IPS-18a (cell line): Measurements from ENCODE around the gene CIITA.

ENCODE experiments used
- H3K27ac ChIP-seq: one replicate; pipeline ENCODE4 v1.5.1; 2013; ENCODE audit warnings: low read length
- H3K27me3 ChIP-seq: one replicate; pipeline ENCODE4 v1.6.1; 2013; ENCODE audit warnings: mild to moderate bottlenecking, low read length; ENCODE audit not compliant: control insufficient read depth, insufficient read depth
- H3K36me3 ChIP-seq: one replicate; pipeline ENCODE4 v1.6.1; 2013; ENCODE audit warnings: low read depth, low read length; ENCODE audit not compliant: control insufficient read depth
- H3K4me1 ChIP-seq: one replicate; pipeline ENCODE4 v1.6.1; 2013; ENCODE audit warnings: low read depth, low read length; ENCODE audit not compliant: control insufficient read depth
- H3K4me3 ChIP-seq: one replicate; pipeline ENCODE4 v1.5.1; 2013; ENCODE audit warnings: low read length
- H3K9ac ChIP-seq: one replicate; pipeline ENCODE4 v1.6.1; 2013; ENCODE audit warnings: mild to moderate bottlenecking, low read length, moderate library complexity
- H3K9me3 ChIP-seq: one replicate; pipeline ENCODE4 v1.6.1; 2013; ENCODE audit warnings: low read depth, low read length; ENCODE audit not compliant: control insufficient read depth

The CIITA gene

DNA sequence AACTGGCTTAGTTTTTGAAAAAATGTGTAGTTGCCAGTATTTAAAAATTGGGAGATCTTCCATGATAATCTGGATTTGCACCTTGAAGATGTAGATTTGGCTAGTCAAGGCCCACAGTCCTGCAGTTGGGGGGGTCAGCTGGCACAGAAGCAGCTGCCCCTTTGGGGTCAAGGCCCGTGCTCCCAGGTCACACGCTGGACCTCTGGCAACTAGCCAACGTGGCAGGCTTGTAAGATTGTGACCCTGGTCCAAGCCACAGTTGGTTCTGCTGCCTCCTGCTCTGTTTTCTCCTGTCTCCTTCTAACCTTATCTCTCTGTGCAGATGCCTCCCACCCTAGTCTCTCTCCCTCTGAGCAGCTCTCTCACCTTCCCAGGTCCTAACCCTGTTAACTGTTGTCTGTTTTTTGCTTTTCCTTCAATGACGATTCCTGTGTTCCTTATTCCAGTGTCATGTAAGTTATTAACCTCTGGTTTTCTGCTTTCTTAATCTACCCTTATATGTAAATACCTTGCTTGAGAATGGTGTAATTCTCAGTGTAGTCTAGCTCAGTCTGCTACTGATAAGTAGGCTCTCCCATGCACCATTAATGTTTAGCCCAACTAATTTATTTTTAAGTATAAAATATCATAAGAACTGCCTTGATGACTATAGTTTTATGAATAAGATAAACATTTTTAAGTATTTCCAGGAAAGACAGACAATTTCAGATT, 95.3 kb downstream of the CIITA start:
- H3K9ac ChIP-seq: no peak overlapping the region
- H3K4me3 ChIP-seq: no peak overlapping the region
- no peaks in the 10 kb centered on the region for H3K27me3 ChIP-seq
- no peaks in the 10 kb centered on the region for H3K36me3 ChIP-seq
- peaks cover 4% of the 10 kb centered on the region for H3K4me1 ChIP-seq
- no peaks in the 10 kb centered on the region for H3K9me3 ChIP-seq
- no peak overlapping the region for H3K27ac ChIP-seq

DNA sequence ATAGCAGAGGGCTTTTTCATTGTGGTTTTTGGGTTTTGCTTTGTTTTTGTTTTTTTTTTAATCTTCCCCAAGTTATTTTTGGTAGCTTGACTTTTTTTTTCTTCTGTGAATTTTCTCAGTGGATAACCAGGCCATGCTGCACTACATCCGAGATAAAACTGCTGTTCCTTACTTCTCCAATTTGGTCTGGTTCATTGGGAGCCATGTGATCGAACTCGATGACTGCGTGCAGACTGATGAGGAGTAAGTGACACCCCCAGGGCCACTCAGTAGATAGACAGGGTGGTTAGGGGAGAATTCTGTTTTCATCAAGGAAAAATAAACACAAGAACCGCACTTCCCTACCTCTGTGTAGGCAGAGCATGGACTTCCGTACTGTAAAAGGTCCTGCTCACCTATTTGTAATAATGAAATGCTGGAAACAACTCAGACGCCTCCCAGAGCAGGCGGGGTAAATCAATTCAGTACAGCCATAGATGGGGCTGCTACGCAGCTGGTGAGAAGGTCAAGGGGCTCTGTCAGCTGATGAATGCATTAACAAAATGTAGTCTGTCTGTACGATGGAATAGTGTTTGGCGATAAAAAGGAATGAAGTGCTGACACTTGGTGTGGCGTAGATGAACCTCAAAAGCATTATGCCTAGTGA, 95.9 kb downstream of the CIITA start:
- Histone ChIP-seq H3K4me1 (peaks cover 4% of the 10 kb centered on the region), H3K27me3 (no peaks in the 10 kb centered on the region), H3K9me3 (no peaks in the 10 kb centered on the region), H3K27ac (no peak overlapping the region), H3K36me3 (no peaks in the 10 kb centered on the region), H3K4me3 (no peak overlapping the region), H3K9ac (no peak overlapping the region)

DNA sequence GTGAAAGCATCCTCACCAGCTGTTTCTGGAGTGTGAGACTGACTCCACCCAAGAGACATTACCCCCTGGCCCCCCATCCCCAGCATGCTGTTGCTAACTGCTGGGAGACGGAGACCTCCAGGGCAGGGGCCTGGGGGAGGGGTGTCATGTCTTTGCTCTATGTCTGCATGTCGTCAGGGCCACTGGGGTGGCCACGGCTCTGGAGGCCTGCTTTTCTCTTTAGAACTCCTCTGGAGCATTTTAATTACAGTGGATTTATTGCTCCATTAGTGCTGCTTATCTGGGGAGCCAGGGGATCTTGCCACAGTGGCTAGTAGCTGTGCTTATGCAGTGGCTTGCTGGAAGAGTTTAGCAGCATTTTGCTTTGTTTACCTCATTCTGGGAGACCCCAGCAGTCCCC, 99.6 kb downstream of the CIITA start:
- no peaks in the 10 kb centered on the region for H3K27me3 ChIP-seq
- no peaks in the 10 kb centered on the region for H3K36me3 ChIP-seq
- H3K4me3 ChIP-seq: no peak overlapping the region
- H3K9me3 ChIP-seq: no peaks in the 10 kb centered on the region
- H3K9ac ChIP-seq: no peak overlapping the region
- H3K4me1 ChIP-seq: peaks cover 3% of the 10 kb centered on the region
- H3K27ac ChIP-seq: no peak overlapping the region

DNA sequence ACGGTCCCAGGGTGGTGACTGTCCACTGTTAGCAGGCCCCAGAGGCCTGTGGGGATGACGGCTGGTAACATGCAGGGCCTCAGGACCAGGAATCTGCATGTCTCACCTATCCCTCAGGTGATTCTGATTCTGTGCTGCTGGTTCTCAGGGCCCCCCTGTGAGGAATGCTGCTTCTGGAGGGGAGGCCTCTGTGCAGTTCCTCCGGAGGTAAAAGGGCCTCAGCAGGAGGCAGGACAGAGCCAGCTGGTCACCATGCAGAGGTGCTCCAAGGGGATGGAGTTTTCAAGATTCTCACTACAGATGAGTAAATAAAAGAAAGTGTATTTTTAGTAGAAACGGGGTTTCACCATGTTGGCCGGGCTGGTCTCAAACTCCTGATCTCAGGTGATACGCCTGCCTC, 101.1 kb downstream of the CIITA start:
- H3K9ac ChIP-seq: no peak overlapping the region
- H3K9me3 ChIP-seq: no peaks in the 10 kb centered on the region

DNA sequence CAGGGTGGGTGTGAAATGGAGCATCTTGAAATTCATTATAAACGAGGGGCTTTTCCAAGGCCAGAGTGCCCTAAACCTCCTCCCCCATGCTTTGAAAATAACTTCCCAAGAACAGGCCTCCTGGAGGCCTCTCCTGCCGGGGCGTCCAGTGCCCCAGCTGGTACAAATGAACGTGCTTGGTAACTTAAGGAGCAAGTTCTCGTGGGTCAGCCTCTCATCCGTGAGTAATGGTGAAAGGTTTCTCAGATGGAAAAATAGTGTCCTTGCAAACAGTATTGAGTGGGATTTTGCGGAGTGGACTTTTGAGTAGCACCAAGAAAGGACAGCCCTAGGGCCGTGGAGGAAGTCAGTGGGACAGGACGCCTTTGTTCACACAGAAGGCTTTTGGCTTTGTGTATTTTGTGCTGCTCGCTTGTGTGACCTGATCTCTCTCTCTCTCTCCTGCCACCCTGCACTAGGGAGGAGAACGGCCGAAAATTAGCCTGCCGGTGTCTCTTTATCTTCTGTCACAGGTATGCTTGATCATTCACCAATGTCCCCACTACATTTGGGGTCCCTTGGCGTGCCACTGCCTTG, 102.0 kb downstream of the CIITA start:
- no peaks in the 10 kb centered on the region for H3K9me3 ChIP-seq
- H3K4me3 ChIP-seq: no peak overlapping the region
- no peaks in the 10 kb centered on the region for H3K27me3 ChIP-seq
- no peaks in the 10 kb centered on the region for H3K4me1 ChIP-seq
- no peak overlapping the region for H3K27ac ChIP-seq
- H3K9ac ChIP-seq: no peak overlapping the region
- no peaks in the 10 kb centered on the region for H3K36me3 ChIP-seq

More for the DNA sequence above, 101.1 kb downstream of the CIITA start:
- no peak overlapping the region for H3K27ac ChIP-seq
- H3K36me3 ChIP-seq: no peaks in the 10 kb centered on the region
- no peak overlapping the region for H3K4me3 ChIP-seq
- no peaks in the 10 kb centered on the region for H3K4me1 ChIP-seq
- no peaks in the 10 kb centered on the region for H3K27me3 ChIP-seq

DNA sequence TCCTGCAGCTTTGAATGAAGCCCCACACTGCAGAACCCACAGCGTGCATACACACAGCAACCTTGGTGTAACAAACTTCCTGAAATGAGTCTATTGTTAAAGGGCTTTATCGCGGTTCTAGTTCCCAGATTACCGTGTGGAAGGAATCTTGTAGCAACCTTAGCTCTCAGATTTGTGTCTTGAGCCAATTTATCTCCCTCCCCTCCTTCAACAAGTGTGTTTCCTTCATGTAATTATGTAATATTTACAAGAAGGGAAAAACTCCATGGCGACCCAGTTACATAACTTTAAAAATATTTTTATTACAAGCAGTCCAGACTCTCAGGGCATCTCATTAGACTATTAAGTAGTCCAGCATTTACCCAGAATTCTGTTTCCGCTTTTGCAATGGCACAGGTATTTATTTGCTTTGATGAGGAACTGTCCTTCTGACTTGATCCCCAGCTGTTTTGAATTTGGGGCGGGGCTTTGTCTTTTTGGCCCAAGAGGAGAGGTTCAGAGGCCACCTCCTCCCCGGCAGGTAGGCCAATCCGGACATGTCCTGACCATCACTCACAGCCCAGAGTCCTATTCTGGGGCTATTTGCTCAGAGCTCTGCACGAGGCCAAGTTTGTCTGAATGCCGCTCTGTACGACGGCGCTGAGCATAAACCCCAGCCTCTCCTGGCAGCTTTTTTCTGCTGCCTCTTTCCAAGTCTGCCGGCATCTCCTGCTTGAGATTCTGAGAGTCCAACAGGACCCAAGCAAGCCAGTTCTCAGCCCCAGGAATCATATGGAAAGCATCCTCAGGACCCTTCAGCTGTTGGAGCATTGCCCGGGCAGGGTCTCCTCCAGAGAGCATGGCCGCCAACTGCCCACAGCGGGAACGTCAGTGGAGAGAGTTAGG, 103.0 kb downstream of the CIITA start:
- Histone ChIP-seq H3K4me1 (no peaks in the 10 kb centered on the region), H3K4me3 (no peak overlapping the region), H3K27ac (no peak overlapping the region), H3K9ac (no peak overlapping the region), H3K9me3 (no peaks in the 10 kb centered on the region), H3K36me3 (no peaks in the 10 kb centered on the region), H3K27me3 (no peaks in the 10 kb centered on the region)

DNA sequence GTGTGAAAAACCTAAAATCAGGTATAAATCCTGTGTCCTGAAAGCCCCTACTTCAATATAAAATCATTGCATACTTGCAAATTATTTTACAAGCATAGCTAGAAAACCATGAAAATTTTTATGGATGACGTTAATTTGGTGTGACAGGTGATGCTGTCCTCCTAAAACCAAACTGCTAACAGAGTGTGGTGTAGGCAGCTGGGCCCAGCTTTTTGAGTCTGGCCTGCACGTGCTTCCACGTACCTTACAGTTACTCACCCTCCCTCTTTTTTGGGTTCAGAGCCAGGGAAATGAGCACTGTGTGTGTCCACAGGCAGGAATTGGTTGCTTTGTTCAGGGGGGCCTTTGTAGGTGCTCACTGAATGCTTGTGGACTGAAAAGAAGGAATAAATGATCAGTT, 103.8 kb downstream of the CIITA start:
- H3K4me3 ChIP-seq: no peak overlapping the region
- H3K36me3 ChIP-seq: no peaks in the 10 kb centered on the region
- no peaks in the 10 kb centered on the region for H3K9me3 ChIP-seq
- no peaks in the 10 kb centered on the region for H3K4me1 ChIP-seq
- no peaks in the 10 kb centered on the region for H3K27me3 ChIP-seq
- H3K27ac ChIP-seq: no peak overlapping the region
- H3K9ac ChIP-seq: no peak overlapping the region

DNA sequence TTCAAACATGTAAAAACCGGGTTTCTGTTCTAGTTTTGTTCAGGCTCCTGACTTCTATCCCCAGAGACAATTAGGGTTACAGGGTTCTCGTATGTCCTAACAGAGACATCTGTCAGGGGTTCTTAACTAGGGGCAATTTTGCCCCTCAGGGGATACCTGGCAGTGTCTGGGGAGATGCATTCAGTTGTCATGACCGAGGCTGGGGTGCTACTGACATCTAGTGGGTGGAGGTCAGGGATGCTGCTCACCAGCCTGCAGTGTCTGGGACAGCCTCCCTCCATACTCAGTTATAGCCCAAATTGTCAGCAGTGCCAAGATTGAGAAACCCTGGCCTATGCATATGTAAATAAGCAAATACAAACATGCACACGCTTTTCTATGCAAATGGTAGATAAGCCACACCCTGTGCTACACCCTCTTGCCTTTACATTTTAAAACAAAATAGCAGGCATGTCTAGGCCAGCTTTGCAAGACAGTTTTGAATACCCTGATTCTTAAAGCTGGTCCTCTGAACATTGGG, 104.8 kb downstream of the CIITA start:
- H3K9ac ChIP-seq: no peak overlapping the region
- no peaks in the 10 kb centered on the region for H3K27me3 ChIP-seq
- no peaks in the 10 kb centered on the region for H3K9me3 ChIP-seq
- H3K4me1 ChIP-seq: no peaks in the 10 kb centered on the region
- no peak overlapping the region for H3K4me3 ChIP-seq
- H3K27ac ChIP-seq: no peak overlapping the region
- no peaks in the 10 kb centered on the region for H3K36me3 ChIP-seq

DNA sequence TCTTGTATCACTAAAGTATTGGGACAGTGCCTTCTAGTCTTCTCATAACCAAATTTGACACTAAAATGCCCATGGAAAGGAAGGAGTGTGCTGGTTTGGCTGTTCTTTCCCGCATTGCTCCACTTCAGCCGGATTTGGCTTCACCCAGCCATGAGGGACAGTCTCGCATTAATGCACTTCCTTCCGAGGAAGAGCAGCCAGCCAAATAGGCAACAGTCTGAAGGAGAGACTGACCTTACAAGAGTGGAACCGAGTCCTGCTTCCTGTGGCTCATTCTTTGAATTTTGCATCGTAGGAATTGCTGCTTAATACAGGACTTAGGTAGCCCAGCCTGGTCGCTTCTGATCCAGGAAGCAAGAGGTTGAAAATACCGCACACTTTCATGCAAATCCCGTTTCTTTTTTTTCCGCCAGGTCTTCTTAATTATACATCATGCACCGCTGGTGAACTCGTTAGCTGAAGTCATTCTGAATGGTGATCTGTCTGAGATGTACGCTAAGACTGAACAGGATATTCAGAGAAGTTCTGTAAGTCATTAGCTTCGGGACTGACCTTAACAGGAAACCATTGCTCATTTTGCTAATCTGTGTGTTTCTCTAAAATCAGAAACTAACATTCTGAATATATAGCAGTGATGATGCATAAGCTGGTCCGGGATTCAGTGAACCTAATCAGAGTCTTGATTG, 105.6 kb downstream of the CIITA start:
- H3K27me3 ChIP-seq: no peaks in the 10 kb centered on the region
- H3K4me3 ChIP-seq: no peak overlapping the region
- H3K9ac ChIP-seq: no peak overlapping the region
- H3K9me3 ChIP-seq: no peaks in the 10 kb centered on the region
- no peaks in the 10 kb centered on the region for H3K4me1 ChIP-seq
- no peak overlapping the region for H3K27ac ChIP-seq
- H3K36me3 ChIP-seq: no peaks in the 10 kb centered on the region

DNA sequence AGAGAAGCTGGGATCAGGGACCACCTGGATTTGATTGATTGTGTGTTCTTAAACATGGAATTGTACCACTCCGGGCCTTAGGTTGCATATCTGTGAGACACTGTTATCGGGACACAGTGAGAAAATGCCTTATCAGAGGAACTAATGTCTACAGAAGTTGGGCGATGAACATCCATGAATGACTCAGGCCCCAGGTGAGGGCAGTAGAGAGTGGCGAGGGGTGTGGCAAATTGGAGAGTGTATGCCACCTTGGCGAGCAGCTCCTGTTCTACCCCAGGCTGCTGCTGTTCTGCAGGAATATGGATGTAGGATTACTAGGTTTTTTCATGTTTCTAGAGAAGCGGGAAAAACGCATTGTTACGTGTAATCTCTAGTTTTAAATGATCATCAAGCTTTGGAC, 106.2 kb downstream of the CIITA start:
- Histone ChIP-seq H3K9ac (no peak overlapping the region), H3K27me3 (no peaks in the 10 kb centered on the region), H3K9me3 (no peaks in the 10 kb centered on the region), H3K4me3 (no peak overlapping the region), H3K36me3 (no peaks in the 10 kb centered on the region), H3K4me1 (no peaks in the 10 kb centered on the region), H3K27ac (no peak overlapping the region)

DNA sequence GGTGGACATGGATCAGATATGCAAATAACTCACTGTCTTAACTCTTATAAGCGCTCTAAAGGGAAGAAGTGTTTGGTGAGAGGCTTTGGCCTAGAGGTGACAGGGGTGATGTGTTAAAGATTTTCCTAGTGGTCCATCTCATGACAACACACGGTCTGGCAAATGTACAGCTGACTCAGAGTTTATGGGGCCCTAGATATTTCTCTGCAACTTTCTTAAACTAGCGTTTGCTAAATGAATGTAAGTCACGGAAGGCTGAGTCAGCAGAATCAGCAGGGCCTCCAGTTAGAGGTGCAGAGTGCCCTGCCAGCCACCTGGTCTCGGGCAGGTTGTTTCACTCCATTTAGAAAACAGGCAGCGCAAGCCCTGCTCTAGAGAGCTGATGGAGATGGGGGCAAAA, 107.5 kb downstream of the CIITA start:
- Histone ChIP-seq H3K9ac (no peak overlapping the region), H3K36me3 (no peaks in the 10 kb centered on the region), H3K27ac (no peak overlapping the region), H3K27me3 (no peaks in the 10 kb centered on the region), H3K9me3 (no peaks in the 10 kb centered on the region), H3K4me3 (no peak overlapping the region), H3K4me1 (no peaks in the 10 kb centered on the region)
